Hepatocyte (in vitro differentiated cells): ENCODE results near the gene HS3ST4.

Experiments
- EZH2 ChIP-seq: fragments of 200-600 bp; sonication (generic); IDR thresholded peaks from 2 replicates; pipeline ENCODE4 v1.6.1; 2016; ENCODE audit warnings: antibody characterized with exemption, mild to moderate bottlenecking, borderline replicate concordance
- TF ChIP-seq, protein P1 (sequence below): fragments of 200-600 bp; sonication (generic); IDR thresholded peaks from 2 replicates; pipeline ENCODE4 v1.5.1; 2016; ENCODE audit warnings: antibody characterized with exemption, mild to moderate bottlenecking; ENCODE audit not compliant: poor library complexity

DNA sequence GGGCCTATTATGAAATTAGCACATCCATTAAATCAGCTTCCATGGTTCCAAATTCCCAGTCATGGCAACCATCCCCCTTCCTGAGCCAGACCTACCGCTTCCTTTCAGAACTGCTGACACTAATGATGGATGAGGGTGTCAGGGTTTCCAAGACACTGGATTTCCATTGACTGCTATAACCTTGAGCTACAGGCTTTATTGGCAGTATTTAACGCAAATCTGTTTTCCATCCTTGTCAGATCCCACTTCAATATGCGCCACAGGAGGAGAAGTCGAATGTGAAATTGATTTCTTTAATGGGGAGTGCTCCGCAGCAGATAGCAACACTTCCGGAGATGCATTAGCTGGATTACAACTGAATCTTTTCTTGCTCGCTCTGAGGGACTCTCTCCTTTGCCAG lies 197.1 kb downstream of the HS3ST4 start:
- TF ChIP-seq, protein P1, sequence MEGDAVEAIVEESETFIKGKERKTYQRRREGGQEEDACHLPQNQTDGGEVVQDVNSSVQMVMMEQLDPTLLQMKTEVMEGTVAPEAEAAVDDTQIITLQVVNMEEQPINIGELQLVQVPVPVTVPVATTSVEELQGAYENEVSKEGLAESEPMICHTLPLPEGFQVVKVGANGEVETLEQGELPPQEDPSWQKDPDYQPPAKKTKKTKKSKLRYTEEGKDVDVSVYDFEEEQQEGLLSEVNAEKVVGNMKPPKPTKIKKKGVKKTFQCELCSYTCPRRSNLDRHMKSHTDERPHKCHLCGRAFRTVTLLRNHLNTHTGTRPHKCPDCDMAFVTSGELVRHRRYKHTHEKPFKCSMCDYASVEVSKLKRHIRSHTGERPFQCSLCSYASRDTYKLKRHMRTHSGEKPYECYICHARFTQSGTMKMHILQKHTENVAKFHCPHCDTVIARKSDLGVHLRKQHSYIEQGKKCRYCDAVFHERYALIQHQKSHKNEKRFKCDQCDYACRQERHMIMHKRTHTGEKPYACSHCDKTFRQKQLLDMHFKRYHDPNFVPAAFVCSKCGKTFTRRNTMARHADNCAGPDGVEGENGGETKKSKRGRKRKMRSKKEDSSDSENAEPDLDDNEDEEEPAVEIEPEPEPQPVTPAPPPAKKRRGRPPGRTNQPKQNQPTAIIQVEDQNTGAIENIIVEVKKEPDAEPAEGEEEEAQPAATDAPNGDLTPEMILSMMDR: no peak
- TF ChIP-seq EZH2: no peak
